ENCODE data around the gene CKS1B.

Gene CKS1B

DNA sequence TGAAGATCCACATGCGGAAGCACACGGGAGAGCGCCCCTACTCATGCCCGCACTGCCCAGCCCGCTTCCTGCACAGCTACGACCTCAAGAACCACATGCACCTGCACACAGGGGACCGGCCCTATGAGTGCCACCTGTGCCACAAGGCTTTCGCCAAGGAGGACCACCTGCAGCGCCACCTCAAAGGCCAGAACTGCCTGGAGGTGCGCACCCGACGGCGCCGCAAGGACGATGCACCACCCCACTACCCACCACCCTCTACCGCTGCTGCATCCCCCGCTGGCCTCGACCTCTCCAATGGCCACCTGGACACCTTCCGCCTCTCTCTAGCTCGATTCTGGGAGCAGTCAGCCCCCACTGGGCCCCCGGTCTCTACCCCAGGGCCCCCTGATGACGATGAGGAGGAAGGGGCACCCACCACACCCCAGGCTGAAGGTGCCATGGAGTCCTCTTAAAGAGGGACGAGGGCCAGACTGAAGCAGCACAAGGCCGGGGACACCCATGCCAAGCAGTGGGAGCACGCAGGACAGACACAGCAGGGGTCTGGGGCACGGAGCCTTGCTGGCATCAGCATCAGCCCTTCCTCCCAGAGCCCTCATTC is 41.9 kb downstream of the CKS1B start:
- no peak for DNase-seq

DNA sequence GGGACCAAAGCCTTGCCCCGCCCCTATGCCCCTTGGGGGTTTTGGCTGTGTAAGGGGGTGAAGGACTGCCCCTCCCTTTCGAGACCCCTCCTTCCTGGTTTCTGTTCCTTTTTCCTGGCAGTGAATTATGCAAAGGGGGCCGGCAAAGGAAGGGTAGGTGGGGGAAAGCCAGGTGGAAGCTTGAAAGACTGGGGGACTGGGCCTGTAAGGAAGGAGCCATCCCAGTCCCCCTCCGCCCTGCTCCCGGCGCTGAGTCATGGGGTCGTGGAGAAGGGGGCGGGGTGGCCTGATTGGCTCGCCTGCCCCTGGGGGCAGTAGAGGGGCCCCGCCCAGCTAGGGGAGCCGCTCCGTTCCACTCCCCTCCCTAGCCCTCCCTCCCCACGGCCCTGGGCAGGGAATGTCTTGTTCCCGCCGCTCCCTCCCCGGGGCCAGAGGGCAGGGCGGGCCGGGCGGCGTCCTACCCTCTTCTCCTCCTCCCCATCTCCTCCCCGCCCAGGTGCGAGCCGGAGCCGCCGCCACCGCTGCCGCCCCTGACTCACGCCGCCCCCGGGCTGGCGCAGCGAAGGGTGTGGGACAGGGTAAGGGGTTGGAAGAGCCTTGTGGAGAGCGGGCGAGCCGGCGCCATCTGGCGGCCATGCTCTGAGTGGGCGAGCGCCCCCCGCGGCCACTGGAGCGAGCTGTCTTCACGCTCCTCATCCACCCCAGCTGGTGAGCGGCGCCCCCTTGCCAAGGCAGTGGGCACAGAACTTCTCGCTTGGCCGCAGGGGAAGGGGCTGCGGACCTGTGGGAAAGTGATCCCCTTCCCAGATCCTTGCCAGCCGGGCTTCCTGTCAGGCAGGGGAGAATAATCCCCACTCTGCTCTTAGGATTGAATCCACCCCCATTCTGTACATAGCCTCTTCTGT is 42.8 kb downstream of the CKS1B start:
- peak; percentile 90 for DNase-seq

GRCh38 chr1:155017946-155018316 is 43.5 kb downstream of the CKS1B start:
- no peak for DNase-seq

GRCh38 chr1:155018617-155019348 is 44.3 kb downstream of the CKS1B start:
- DNase-seq: no peak

GRCh38 chr1:155019377-155020245 is 45.1 kb downstream of the CKS1B start:
- no peak for DNase-seq

DNA sequence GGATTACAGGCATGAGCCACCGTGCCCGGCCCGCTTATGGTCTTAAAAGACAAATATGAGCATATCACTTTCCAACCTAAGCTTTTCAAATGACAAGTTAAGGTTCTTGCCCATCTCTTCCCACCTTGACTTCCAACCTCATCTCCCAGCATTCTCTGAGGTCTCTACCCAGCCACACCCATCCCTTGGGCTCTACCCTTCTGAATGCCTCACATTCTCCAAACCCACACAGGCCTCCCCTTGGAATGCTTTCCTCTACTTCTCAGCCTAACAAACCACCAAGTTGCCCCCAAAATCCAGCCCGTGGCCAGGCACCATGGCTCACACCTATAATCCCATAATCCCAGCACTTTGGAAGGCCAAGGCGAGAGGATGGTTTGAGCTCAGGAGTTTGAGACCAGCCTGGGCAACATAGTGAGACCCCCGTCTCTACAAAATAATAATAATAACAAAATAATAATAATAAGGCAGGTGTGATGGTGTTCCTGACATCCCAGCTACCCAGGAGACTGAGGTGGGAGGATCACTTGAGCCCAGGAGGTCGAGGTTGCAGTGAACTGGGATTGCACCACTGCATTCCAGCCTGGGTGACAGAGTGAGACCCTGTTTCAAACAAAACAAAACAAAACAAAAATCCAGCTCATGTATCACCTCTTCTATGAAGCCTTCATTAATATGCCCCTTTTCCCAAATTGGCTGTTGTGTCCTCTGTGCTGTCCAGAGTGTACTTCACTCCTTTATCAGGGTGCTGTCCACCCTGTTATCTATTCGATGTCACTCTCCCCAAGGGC is 47.9 kb downstream of the CKS1B start:
- DNase-seq: no peak

GRCh38 chr1:155022927-155023236 is 48.4 kb downstream of the CKS1B start:
- no peak for DNase-seq

DNA sequence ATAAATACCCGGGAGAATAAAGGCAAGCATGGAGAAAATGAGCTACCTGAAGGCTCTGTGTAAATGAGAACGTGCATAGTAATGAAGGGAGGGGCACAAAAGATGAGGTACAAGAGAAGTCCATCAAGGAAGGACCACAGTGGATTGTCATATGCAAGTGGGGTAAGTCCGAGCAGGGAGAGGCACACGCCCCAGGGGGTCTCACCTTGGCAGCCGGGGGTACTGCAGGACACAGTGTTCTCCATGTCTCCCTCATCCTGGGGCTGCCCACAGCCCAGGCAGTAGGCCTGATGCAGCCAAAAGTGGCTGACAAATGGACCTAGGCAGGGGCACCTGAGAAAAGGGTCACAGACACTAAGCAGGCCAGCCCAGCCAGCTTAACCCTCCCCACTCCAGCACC is 49.1 kb downstream of the CKS1B start:
- no peak for DNase-seq

DNA sequence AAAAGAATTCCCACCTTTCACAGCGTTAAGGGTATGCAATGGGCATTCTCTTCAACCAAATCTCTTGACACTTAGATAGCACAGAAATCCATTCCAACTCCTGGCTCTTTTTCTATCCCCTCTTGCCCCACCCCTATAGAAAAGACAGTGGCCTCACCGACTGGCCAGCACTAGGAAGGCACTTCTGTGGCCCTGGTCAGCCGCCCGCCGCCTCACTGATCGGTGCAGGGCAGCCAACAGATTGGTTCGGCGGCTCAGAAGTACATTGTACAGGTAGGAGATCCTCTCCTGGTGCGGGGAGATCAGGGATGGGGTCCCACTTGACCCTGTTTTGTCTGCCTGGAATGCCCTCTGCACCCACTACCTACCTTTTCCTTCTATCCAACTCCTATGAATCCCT is 49.8 kb downstream of the CKS1B start:
- no peak for DNase-seq

GRCh38 chr1:155026154-155026553 is 51.7 kb downstream of the CKS1B start:
- no peak for DNase-seq

GRCh38 chr1:155026588-155026987 is 52.1 kb downstream of the CKS1B start:
- DNase-seq: no peak
